ENCODE measurements around the gene CPED1. TPM values are rescaled to one million over a fixed set of nuclear protein-coding genes. Genes with fewer than 3 reads are reported as not detected.

Gene CPED1
- total RNA-seq, 2 donors from 2014 or later: not detected

GRCh38 chr7:121297843-121298242 lies 309.3 kb downstream of the CPED1 start:
- ATAC-seq (replicated peaks in 1 of 2) (no peak), DNase-seq (no peak)
- Mint-ChIP-seq H3K27me3 (ENCODE audit: low read depth) (peaks cover 23% of the 10 kb centered on the region), H3K4me1 (ENCODE audit: low read depth) (no peaks in the 10 kb centered on the region), H3K4me3 (no peak overlapping the region), H3K36me3 (ENCODE audit: insufficient read depth in 2 of 2) (peaks cover 0 to 2% of the 10 kb centered on the region in 2 donors), H3K9me3 (peaks cover 0 to 4% of the 10 kb centered on the region in 2 donors), H3K27ac (no peak overlapping the region)

GRCh38 chr7:121298831-121299239 lies 310.3 kb downstream of the CPED1 start:
- H3K4me3 Mint-ChIP-seq: no peak overlapping the region
- peaks cover 0 to 2% of the 10 kb centered on the region in 2 donors for H3K9me3 Mint-ChIP-seq
- peaks cover 0 to 2% of the 10 kb centered on the region in 2 donors for H3K36me3 Mint-ChIP-seq (ENCODE audit: insufficient read depth in 2 of 2)
- H3K27me3 Mint-ChIP-seq (ENCODE audit: low read depth): peaks cover 18% of the 10 kb centered on the region
- no peaks in the 10 kb centered on the region for H3K4me1 Mint-ChIP-seq (ENCODE audit: low read depth)
- H3K27ac Mint-ChIP-seq: no peak overlapping the region
- no peak for DNase-seq
- no peak for ATAC-seq (replicated peaks in 1 of 2)

GRCh38 chr7:121300685-121301420 lies 312.3 kb downstream of the CPED1 start:
- DNase-seq: no peak
- Mint-ChIP-seq H3K27me3 (ENCODE audit: low read depth) (peaks cover 21% of the 10 kb centered on the region), H3K36me3 (ENCODE audit: insufficient read depth in 2 of 2) (no peaks in the 10 kb centered on the region), H3K4me1 (ENCODE audit: low read depth) (no peaks in the 10 kb centered on the region), H3K27ac (no peak overlapping the region), H3K4me3 (no peak overlapping the region), H3K9me3 (no peaks in the 10 kb centered on the region)
- ATAC-seq (replicated peaks in 1 of 2): no peak

- peaks cover 28% of the 10 kb centered on the region for H3K27me3 Mint-ChIP-seq (ENCODE audit: low read depth)
- no peaks in the 10 kb centered on the region for H3K36me3 Mint-ChIP-seq (ENCODE audit: insufficient read depth in 2 of 2)
- DNase-seq: no peak
- ATAC-seq (replicated peaks in 1 of 2): no peak
- H3K27ac Mint-ChIP-seq: no peak overlapping the region
- no peaks in the 10 kb centered on the region for H3K9me3 Mint-ChIP-seq
- no peak overlapping the region for H3K4me3 Mint-ChIP-seq
- peaks cover 6% of the 10 kb centered on the region for H3K4me1 Mint-ChIP-seq (ENCODE audit: low read depth)
Observed at GRCh38 chr7:121301446-121302213, 313.1 kb downstream of the CPED1 start.

GRCh38 chr7:121302214-121302745 lies 313.8 kb downstream of the CPED1 start:
- DNase-seq (no peak), ATAC-seq (replicated peaks in 1 of 2) (peak; percentile 90 to 96)
- Mint-ChIP-seq H3K9me3 (no peaks in the 10 kb centered on the region), H3K4me3 (no peak overlapping the region), H3K27me3 (ENCODE audit: low read depth) (peaks cover 28% of the 10 kb centered on the region), H3K4me1 (ENCODE audit: low read depth) (peaks cover 12% of the 10 kb centered on the region), H3K27ac (no peak overlapping the region), H3K36me3 (ENCODE audit: insufficient read depth in 2 of 2) (no peaks in the 10 kb centered on the region)

- peaks cover 0 to under 1% of the 10 kb centered on the region in 2 donors for H3K36me3 Mint-ChIP-seq (ENCODE audit: insufficient read depth in 2 of 2)
- no peak for ATAC-seq (replicated peaks in 1 of 2)
- no peak overlapping the region for H3K27ac Mint-ChIP-seq
- peaks cover 13% of the 10 kb centered on the region for H3K4me1 Mint-ChIP-seq (ENCODE audit: low read depth)
- no peaks in the 10 kb centered on the region for H3K9me3 Mint-ChIP-seq
- no peak overlapping the region for H3K4me3 Mint-ChIP-seq
- peaks cover 28% of the 10 kb centered on the region for H3K27me3 Mint-ChIP-seq (ENCODE audit: low read depth)
- no peak for DNase-seq
Observed at GRCh38 chr7:121303422-121304101, 315.1 kb downstream of the CPED1 start.

GRCh38 chr7:121304102-121304658 lies 315.7 kb downstream of the CPED1 start:
- H3K9me3 Mint-ChIP-seq: no peaks in the 10 kb centered on the region
- peaks cover 0 to 3% of the 10 kb centered on the region in 2 donors for H3K36me3 Mint-ChIP-seq (ENCODE audit: insufficient read depth in 2 of 2)
- H3K4me1 Mint-ChIP-seq (ENCODE audit: low read depth): peaks cover 13% of the 10 kb centered on the region
- no peak overlapping the region for H3K4me3 Mint-ChIP-seq
- no peak for DNase-seq
- ATAC-seq (replicated peaks in 1 of 2): no peak
- H3K27me3 Mint-ChIP-seq (ENCODE audit: low read depth): peaks cover 28% of the 10 kb centered on the region
- no peak overlapping the region for H3K27ac Mint-ChIP-seq

GRCh38 chr7:121305109-121305508 lies 316.6 kb downstream of the CPED1 start:
- peaks cover 13% of the 10 kb centered on the region for H3K4me1 Mint-ChIP-seq (ENCODE audit: low read depth)
- H3K36me3 Mint-ChIP-seq (ENCODE audit: insufficient read depth in 2 of 2): peaks cover 1 to 3% of the 10 kb centered on the region in 2 donors
- DNase-seq: no peak
- no peak for ATAC-seq (replicated peaks in 1 of 2)
- peaks cover 28% of the 10 kb centered on the region for H3K27me3 Mint-ChIP-seq (ENCODE audit: low read depth)
- H3K4me3 Mint-ChIP-seq: no peak overlapping the region
- H3K9me3 Mint-ChIP-seq: no peaks in the 10 kb centered on the region
- H3K27ac Mint-ChIP-seq: no peak overlapping the region

- H3K27me3 Mint-ChIP-seq (ENCODE audit: low read depth): peaks cover 30% of the 10 kb centered on the region
- peaks cover 13% of the 10 kb centered on the region for H3K4me1 Mint-ChIP-seq (ENCODE audit: low read depth)
- peaks cover 3% of the 10 kb centered on the region in 2 donors for H3K36me3 Mint-ChIP-seq (ENCODE audit: insufficient read depth in 2 of 2)
- DNase-seq (no peak), ATAC-seq (replicated peaks in 1 of 2) (peak; percentile 34 to 54)
- H3K4me3 Mint-ChIP-seq: no peak overlapping the region
- H3K27ac Mint-ChIP-seq: no peak overlapping the region
- peaks cover 0 to 4% of the 10 kb centered on the region in 2 donors for H3K9me3 Mint-ChIP-seq
Observed at GRCh38 chr7:121306565-121306964, 318.1 kb downstream of the CPED1 start.

GRCh38 chr7:121307021-121307574 lies 318.6 kb downstream of the CPED1 start:
- ATAC-seq (replicated peaks in 1 of 2) (no peak), DNase-seq (no peak)
- H3K4me3 Mint-ChIP-seq: no peak overlapping the region

GRCh38 chr7:121313220-121313792 lies 324.8 kb downstream of the CPED1 start:
- Mint-ChIP-seq H3K4me3 (no peak overlapping the region), H3K36me3 (ENCODE audit: insufficient read depth in 2 of 2) (peaks cover 3% of the 10 kb centered on the region in 2 donors), H3K27ac (no peak overlapping the region), H3K27me3 (ENCODE audit: low read depth) (peaks cover 25% of the 10 kb centered on the region), H3K4me1 (ENCODE audit: low read depth) (no peaks in the 10 kb centered on the region), H3K9me3 (peaks cover 0 to 4% of the 10 kb centered on the region in 2 donors)
- ATAC-seq (replicated peaks in 1 of 2) (no peak), DNase-seq (no peak)

More at GRCh38 chr7:121307021-121307574, 318.6 kb downstream of the CPED1 start:
- peaks cover 13% of the 10 kb centered on the region for H3K4me1 Mint-ChIP-seq (ENCODE audit: low read depth)
- peaks cover 3% of the 10 kb centered on the region in 2 donors for H3K36me3 Mint-ChIP-seq (ENCODE audit: insufficient read depth in 2 of 2)
- peaks cover 28% of the 10 kb centered on the region for H3K27me3 Mint-ChIP-seq (ENCODE audit: low read depth)
- no peak overlapping the region for H3K27ac Mint-ChIP-seq
- H3K9me3 Mint-ChIP-seq: peaks cover 0 to 4% of the 10 kb centered on the region in 2 donors
